Esophagus muscularis mucosa (tissue), 4 donors: Measurements from ENCODE around the gene MEX3A. TPM values are rescaled to one million over a fixed set of nuclear protein-coding genes. Genes with fewer than 3 reads are reported as not detected.
"Not testable (repeated sequence)": the region's sequence is repeated elsewhere in the genome, so short reads cannot be mapped to it uniquely, and the experiment has no call there.

Experiments used
- DNase-seq: peaks from one replicate; pipeline ENCODE4 v3.0.0-alpha.2; 2017; ENCODE audit errors: extremely low spot score
- H3K27ac ChIP-seq, 4 donors: fragments of 200-600 bp; sonication (generic); replicated peaks in 1 of 4; 1 replicate in 3 of 4; 2 replicates in 1 of 4; pipeline ENCODE4 v1.5.1; 2016 to 2019; ENCODE audit warnings: mild to moderate bottlenecking in 1 of 4
- H3K27me3 ChIP-seq, 4 donors: fragments of 200-600 bp; sonication (generic); one replicate each; pipeline versions ENCODE4 v1.5.1 to v1.6.0; 2016 to 2019
- H3K36me3 ChIP-seq, 4 donors: fragments of 200-600 bp; sonication (generic); one replicate each; pipeline ENCODE4 v1.5.1; 2016 to 2019
- H3K4me1 ChIP-seq, 4 donors: fragments of 200-600 bp; sonication (generic); one replicate each; pipeline ENCODE4 v1.5.1; 2016 to 2019
- H3K4me3 ChIP-seq, 4 donors: fragments of 200-600 bp; sonication (generic); 1 replicate in 2 of 4; 2 replicates in 2 of 4; pipeline ENCODE4 v1.5.1; 2016 to 2019; ENCODE audit warnings: mild to moderate bottlenecking in 4 of 4, moderate library complexity in 1 of 4
- H3K9me3 ChIP-seq, 4 donors: fragments of 200-600 bp; sonication (generic); 1 replicate in 3 of 4; 2 replicates in 1 of 4; pipeline ENCODE4 v1.5.1; 2016 to 2019
- CTCF ChIP-seq, 3 experiments: fragments of 200-600 bp in 2 of 3; fragments of 450-650 bp in 1 of 3; sonication (generic) in 2 of 3; IDR thresholded peaks; one replicate each; pipeline ENCODE4 v1.5.1; 2017 to 2019; ENCODE audit warnings: antibody characterized with exemption in 3 of 3, mild to moderate bottlenecking in 2 of 3, moderate library complexity in 1 of 3
- EP300 ChIP-seq: sonication (generic); formaldehyde crosslinking; IDR thresholded peaks from one replicate; pipeline ENCODE4 v1.6.1; 2017; ENCODE audit warnings: antibody characterized with exemption
- POLR2A ChIP-seq: fragments of 450-650 bp; IDR thresholded peaks from one replicate; pipeline ENCODE4 v1.6.1; 2017; ENCODE audit warnings: antibody characterized with exemption, moderate library complexity, mild to moderate bottlenecking, low read depth
- POLR2AphosphoS5 ChIP-seq, 2 donors: sonication (generic); formaldehyde crosslinking; IDR thresholded peaks; one replicate each; pipeline ENCODE4 v1.6.1; 2017; ENCODE audit warnings: antibody characterized with exemption in 2 of 2
- WGBS: methylation state at CpG from one replicate; pipeline ENCODE4 v1.1.5; 2018; 5-methylcytosine and 5-hydroxymethylcytosine counted together
- intact Hi-C: fragments of 100-400 bp; cut with DNase I; formaldehyde crosslinking; loops from one replicate; pipeline ENCODE4 v1.15.1; 2023
- total RNA-seq, 4 donors: library from RNA; depleted of rRNA; stranded (reverse); fragments of >200 nt; gene quantifications; one replicate each; pipeline versions ENCODE4 v1.1.0 to v1.2.1, GENCODE V29; 2016

Gene MEX3A
- total RNA-seq, 4 donors from 2014 or later = under 0.01 to 1.6 (median 0.66) TPM

- peak overlapping the region; percentile 69 to 97 (median 93) for H3K4me3 ChIP-seq
- 35% methylated on average over 13 of the region's 13 CpGs for WGBS
- peaks cover 0 to 25% (median 0%) of the 10 kb centered on the region in 4 donors for H3K36me3 ChIP-seq
- intact Hi-C loops = no loop called here
- H3K27me3 ChIP-seq = no peaks in the 10 kb centered on the region
- no peak for TF ChIP-seq POLR2AphosphoS5 (IDR thresholded peaks at IDR 0.05)
- H3K9me3 ChIP-seq = no peaks in the 10 kb centered on the region
- DNase-seq = no peak
- H3K4me1 ChIP-seq = peaks cover 66 to 82% (median 82%) of the 10 kb centered on the region in 4 donors
- peak overlapping the region; percentile 92 to 100 (median 96) for H3K27ac ChIP-seq
Observed at GRCh38 chr1:156117414-156118176, 35.3 kb upstream of the MEX3A start.

GRCh38 chr1:156116731-156117130 lies 34.5 kb upstream of the MEX3A start:
- H3K4me1 ChIP-seq = peaks cover 59 to 82% (median 81%) of the 10 kb centered on the region in 4 donors
- H3K27ac ChIP-seq = peak overlapping the region; percentile 92 to 100 (median 96)
- H3K27me3 ChIP-seq, H3K9me3 ChIP-seq, DNase-seq, intact Hi-C loops: not testable (repeated sequence)
- H3K36me3 ChIP-seq = peaks cover 0 to 22% (median 0%) of the 10 kb centered on the region in 4 donors
- 15% methylated on average over 5 of the region's 5 CpGs for WGBS
- H3K4me3 ChIP-seq = peak overlapping the region; percentile 69 to 97 (median 93)

GRCh38 chr1:156115514-156116374 lies 33.5 kb upstream of the MEX3A start:
- Histone ChIP-seq H3K36me3 (peaks cover 0 to 19% (median 0%) of the 10 kb centered on the region in 4 donors), H3K27me3 (no peaks in the 10 kb centered on the region), H3K27ac (peak overlapping the region; percentile 92 to 100 (median 96)), H3K4me1 (peaks cover 49 to 81% (median 79%) of the 10 kb centered on the region in 4 donors), H3K4me3 (peak overlapping the region; percentile 69 to 97 (median 93)), H3K9me3 (no peaks in the 10 kb centered on the region)
- WGBS = 5% methylated on average over 17 of the region's 19 CpGs
- TF ChIP-seq CTCF (IDR thresholded peaks at IDR 0.05) (no peak), POLR2AphosphoS5 (IDR thresholded peaks at IDR 0.05) (peak in 1 of 2 donors; percentile 51), POLR2A (peak; percentile 78), EP300 (no peak)
- no peak for DNase-seq
- intact Hi-C loops = no loop called here

GRCh38 chr1:156114919-156115513 lies 32.8 kb upstream of the MEX3A start:
- Histone ChIP-seq H3K4me3 (peak overlapping the region; percentile 69 to 97 (median 93)), H3K27me3 (no peaks in the 10 kb centered on the region), H3K36me3 (peaks cover 0 to 14% (median 0%) of the 10 kb centered on the region in 4 donors), H3K9me3 (no peaks in the 10 kb centered on the region), H3K27ac (peak overlapping the region; percentile 92 to 100 (median 96)), H3K4me1 (peaks cover 41 to 75% (median 72%) of the 10 kb centered on the region in 4 donors)
- TF ChIP-seq CTCF (IDR thresholded peaks at IDR 0.05) (no peak), EP300 (no peak), POLR2A (no peak), POLR2AphosphoS5 (IDR thresholded peaks at IDR 0.05) (no peak)
- intact Hi-C loops = no loop called here
- WGBS = 0% methylated on average over 23 of the region's 49 CpGs
- DNase-seq = no peak

GRCh38 chr1:156114101-156114918 lies 32.0 kb upstream of the MEX3A start, which contains the start of gene LMNA:
Gene LMNA (plus strand): TSS chr1:156114711. CDS start chr1:156114919, 208 bp downstream.
- Histone ChIP-seq H3K4me1 (peaks cover 35 to 68% (median 67%) of the 10 kb centered on the region in 4 donors), H3K4me3 (peak within 1 kb of the TSS; percentile 69 to 97 (median 93)), H3K36me3 (peaks cover 0 to 7% (median 0%) of the 10 kb centered on the region in 4 donors), H3K27me3 (no peaks in the 10 kb centered on the region), H3K27ac (peak within 1 kb of the TSS; percentile 92 to 100 (median 96)), H3K9me3 (no peaks in the 10 kb centered on the region)
- intact Hi-C loops = no loop called here
- peak; percentile 95 for TF ChIP-seq POLR2A
- TF ChIP-seq CTCF (IDR thresholded peaks at IDR 0.05) = no peak
- peak in 1 of 2 donors; percentile 99 for TF ChIP-seq POLR2AphosphoS5 (IDR thresholded peaks at IDR 0.05)
- TF ChIP-seq EP300 = no peak
- WGBS = under 1% methylated on average over 33 of the region's 37 CpGs
- peak; percentile 98 for DNase-seq
